Stimulated activated CD4-positive, alpha-beta T cell treated with anti-CD3 and anti-CD28 coated beads, Interleukin-4, amount 100 ng/mL, for 48 hours (primary cell): ENCODE measurements around the gene FAM229A.
"Not testable (repeated sequence)": the region's sequence is repeated elsewhere in the genome, so short reads cannot be mapped to it uniquely, and the experiment has no call there.

Experiments
- DNase-seq, 2 donors: peaks; one replicate each; pipeline ENCODE4 v3.0.0-alpha.2; 2020; ENCODE audit warnings: low read depth in 2 of 2

FAM229A gene, protein sequence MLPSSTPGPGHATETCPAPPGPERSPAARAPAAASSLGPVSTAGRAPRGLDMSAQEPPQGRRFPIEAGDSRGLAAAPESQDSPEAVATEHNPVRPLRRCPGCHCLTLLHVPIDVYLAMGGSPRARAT

GRCh38 chr1:32362474-32363313, at the start of gene FAM229A, which contains the start of gene TSSK3:
Gene FAM229A (minus strand): TSS chr1:32362485. CDS start chr1:32362091, 394 bp downstream.
Gene TSSK3 (plus strand): TSS chr1:32362539. CDS start chr1:32362702, 163 bp downstream.
- no peak for DNase-seq

DNA sequence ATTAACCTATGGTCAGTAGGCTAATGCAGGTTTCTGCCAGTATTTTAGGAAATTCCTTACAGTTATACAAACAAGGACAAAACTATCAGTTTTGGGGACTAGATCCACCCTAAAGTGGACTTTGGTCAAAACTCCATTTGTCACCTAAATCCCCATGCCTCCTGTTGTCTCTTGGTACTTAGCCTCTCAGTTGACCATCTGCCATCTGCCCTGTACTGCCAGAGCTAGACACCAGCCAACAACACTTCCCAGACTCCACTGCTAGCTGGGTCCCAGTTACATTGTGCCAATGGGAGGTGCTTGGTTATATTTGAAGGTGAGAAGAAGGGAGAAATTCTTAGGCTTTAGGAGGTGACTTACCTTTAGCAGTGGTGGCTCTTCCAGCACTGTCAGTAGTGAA, 49.0 kb upstream of the FAM229A start:
- DNase-seq, result no peak

GRCh38 chr1:32406629-32407111, 44.4 kb upstream of the FAM229A start:
- DNase-seq, result no peak

DNA sequence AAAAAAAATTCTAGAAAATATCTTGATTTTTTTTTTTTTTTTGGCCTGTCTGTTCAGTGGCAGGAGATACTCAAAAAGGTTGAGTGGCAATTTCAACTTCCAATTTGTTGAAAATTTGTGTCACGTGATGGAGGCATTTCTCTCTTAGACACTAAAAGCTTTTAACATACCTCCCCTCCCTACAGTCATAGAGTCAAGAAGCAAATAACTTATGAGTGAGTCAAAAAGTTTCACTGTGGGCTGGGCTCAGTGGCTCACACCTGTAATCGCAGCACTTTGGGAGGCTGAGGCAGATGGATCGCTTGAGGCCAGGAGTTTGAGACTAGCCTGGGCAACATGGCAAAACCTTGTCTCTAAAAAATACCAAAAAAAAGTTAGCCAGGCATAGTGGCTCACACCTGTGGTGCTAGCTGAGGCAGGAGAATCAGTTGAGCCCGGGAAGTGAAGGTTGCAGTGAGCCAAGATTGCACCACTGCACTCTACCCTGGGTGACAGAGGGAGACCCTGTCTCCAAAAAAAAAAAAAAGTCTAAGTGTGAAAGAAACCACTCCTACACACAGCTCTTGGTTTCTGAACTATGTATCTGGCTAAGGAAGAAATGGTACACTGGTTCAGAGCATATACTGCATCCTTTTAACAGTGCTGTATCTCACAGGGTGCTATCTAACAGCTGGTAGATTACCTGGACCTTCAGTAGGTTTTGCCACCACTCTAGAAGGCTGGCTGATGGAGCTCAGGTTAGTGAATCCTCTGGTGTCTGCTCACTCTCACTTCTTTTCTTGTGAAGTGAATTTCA, 43.6 kb upstream of the FAM229A start:
- DNase-seq, result no peak

DNA sequence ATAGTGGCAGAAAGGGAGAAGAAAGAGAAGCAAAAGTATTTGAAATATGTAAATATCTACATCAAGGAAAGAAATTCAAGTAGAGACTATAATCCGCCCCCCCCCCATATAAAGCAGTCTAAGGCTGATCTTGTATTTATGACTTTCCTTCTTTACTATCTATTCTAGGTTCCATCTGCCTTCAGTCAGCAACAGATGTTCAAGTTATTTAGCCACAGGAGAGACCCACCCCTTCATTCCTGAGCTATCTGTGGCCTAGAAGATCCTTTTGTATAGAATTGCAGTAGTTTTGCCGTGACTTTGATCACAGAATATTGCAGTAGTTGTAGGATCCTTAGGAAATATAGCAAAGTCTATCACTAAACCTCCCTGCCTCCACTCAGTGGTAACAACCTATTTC, 42.7 kb upstream of the FAM229A start:
- no peak for DNase-seq

- peak; percentile 52 to 54 for DNase-seq
These were observed 38.8 kb upstream of the FAM229A start for GRCh38 chr1:32400876-32401631.

DNA sequence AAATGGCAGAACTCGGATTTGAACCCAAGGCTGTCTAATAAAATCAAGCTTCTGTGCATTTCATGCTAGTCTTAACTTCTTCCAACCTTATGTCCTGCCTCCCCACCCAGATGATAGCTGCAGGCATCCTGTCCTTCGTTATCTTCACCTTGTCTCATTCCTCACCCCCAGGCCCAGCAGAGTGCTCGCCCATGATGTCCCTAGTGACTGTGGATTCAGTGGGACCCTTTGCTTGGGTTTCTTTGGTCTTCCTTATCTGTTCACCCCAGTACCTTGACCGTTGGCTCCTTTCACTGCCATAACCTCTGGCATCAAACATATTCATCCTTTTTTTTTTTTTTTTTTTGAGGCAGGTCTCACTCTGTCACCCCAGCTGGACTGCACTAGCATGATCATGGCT, 37.6 kb upstream of the FAM229A start:
- no peak for DNase-seq

- DNase-seq, result no peak
These were observed 36.1 kb upstream of the FAM229A start for GRCh38 chr1:32398401-32398800.

DNA sequence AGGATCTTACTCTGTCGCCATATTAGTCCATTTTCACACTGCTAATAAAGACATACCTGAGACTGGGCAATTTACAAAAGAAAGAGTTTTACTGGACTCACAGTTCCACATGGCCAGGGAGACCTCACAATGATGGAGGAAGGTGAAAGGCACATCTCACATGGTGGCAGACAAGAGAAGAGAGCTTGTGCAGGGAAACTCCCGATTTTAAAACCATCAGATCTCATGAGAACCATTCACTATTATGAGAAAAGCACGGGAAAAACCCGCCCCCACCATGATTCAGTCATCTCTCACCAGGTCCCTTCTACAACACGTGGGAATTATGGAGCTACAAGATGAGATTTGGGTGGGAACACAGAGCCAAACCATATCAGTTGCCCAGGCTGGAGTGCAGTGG, 34.2 kb upstream of the FAM229A start:
- not testable (repeated sequence) for DNase-seq

DNA sequence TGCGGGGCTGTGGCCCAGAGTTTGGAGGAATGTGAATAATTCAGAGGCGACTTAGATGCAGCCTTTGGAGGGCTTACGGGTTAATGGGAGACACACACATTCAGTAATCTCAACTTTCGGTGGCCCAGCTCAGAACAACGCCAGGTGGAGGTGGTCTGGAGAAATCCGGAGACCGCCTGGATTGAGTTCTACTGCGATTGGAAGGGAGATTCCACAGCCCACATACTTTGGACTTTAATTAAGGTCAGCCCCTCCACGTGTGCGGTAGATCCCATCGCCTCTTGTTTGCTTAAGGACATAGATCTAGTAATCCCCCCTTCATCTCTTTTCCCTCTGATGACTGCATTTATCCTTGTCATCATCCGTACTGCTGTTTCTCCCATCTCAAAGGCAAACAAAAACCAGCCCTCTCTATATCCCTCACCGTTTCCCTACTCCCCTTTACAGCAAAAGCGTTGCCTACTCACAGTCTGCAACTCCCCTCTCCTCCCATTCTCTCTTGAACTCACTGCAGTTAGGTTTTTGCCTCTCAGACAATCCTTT, 32.7 kb upstream of the FAM229A start:
- no peak for DNase-seq

DNA sequence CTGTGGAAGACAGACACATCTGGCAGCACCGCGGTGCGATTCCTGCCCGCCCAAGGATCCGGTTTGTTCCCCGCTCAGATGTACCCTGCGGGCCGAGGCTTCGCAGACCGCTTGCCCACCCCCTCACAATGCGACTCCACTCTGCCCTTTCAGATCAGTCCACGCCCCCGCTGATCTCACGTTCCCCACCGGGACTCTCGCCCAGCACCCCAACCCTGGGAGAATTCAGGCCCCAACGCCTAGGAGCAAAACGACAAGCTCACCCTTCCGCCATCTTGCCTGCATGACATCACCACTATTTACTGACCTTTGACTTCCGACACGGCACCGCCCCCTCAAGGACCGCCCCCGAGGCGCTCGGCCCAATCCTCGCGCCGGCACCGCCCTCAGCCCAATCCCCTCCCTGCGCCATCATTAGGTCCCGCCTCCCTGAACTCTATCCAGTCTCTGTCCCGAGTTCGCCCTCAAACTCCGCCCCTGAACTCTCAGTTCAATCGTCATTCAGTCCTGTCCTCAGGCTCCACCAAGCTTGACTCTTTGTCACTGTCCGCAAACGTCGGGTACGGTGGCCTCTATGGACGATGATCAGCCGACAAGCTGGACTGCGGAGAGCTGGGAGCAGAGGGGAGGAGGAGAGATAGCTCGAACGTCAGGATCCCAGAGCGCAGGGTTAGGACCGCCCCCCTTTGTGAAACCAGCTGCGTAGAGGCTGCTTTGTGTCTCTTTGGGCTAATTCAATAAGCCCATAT, 32.0 kb upstream of the FAM229A start, which contains the start of gene BSDC1:
Gene BSDC1 (minus strand): TSS at position 301 of the 749 bp plus-strand sequence. CDS start 27 bp downstream, at position 274.
- peak; percentile 98 for DNase-seq

- peak in 1 of 2 donors; percentile 23 for DNase-seq
These were observed 31.5 kb upstream of the FAM229A start for GRCh38 chr1:32393832-32394140.

DNA sequence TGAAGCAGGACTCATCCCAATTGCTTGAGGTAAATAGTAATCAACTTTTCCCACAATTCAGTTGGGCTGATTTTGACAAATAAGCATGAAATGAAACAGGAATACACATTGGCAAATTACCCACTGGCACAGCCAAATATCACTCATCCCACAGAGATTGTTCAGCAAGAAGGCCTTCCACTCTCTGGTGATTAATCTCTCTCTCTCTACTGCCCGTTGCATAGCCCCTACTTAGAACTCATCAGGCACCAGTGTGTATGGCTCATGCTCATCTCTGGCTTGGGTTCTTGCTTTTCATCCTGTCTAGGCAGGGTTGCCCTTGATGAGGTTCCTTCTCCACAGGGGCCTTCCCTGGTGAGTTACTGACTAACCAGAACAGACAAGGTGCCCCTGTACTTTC, 30.9 kb upstream of the FAM229A start:
- no peak for DNase-seq

- DNase-seq, result no peak
These were observed 30.0 kb upstream of the FAM229A start for GRCh38 chr1:32392325-32392724.

- DNase-seq, result no peak
These were observed 28.9 kb upstream of the FAM229A start for GRCh38 chr1:32390904-32391870.

- DNase-seq, result no peak
These were observed 26.4 kb upstream of the FAM229A start for GRCh38 chr1:32388641-32389040.

DNA sequence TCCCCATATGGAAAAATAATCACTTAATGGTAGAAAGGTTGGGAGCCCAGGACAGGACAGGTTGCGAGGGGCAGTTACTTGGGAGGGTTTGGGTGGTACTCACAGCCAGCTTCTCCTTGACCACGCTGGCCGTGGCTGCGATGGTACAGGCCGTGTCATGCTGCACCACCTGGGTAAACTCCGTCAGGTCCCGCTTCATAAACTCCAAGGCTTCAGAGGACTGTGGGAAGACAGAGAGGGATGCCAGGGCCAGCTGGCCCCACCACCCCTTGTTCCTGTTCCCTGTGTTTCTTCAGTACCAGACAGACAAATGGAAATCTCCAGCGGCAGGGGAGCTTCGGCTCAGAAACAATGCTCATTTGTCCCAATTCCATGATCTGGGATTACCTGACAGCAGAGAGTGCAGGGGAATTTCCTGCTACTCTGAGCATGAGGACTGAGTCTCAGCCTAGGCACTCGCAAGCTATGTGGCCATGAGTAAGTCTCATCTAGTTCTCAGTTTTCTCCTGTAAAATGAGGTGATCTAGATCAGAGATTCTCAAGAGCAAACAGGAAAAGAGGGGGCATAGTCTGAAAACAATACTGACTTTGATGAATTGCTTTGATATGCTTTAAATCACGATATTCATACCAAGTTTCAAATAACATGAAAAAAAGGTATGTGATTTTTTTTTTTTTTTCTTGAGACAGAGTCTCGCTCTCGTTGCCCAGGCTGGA, 24.5 kb upstream of the FAM229A start:
- no peak for DNase-seq

- no peak for DNase-seq
These were observed 17.8 kb upstream of the FAM229A start for GRCh38 chr1:32380057-32380456.
